GM13977 (cell line): ENCODE data around the gene CAMTA1.

Source experiments
- DNase-seq: peaks from one replicate; pipeline ENCODE4 v3.0.0; 2012; ENCODE audit warnings: low spot score
- CTCF ChIP-seq: IDR thresholded peaks from 2 replicates; pipeline ENCODE4 v1.5.1; 2012; ENCODE audit warnings: mild to moderate bottlenecking, control low read depth; ENCODE audit not compliant: insufficient read depth; ENCODE audit errors: extremely low read depth, missing control alignments
- in situ Hi-C: fragments of 300-500 bp; cut with MboI; formaldehyde crosslinking; loops from one replicate; pipeline ENCODE4 v1.12.0; 2022; ENCODE audit warnings: low sequenced_read_pairs, low pct_unique_long_range_greater_than_20kb, mixed read lengths, inconsistent platforms; ENCODE audit not compliant: unreplicated experiment

Gene CAMTA1

GRCh38 chr1:6935911-6936690, 150.8 kb downstream of the CAMTA1 start:
- no peak for DNase-seq
- TF ChIP-seq CTCF: no peak
- in situ Hi-C loops: no loop called here

DNA sequence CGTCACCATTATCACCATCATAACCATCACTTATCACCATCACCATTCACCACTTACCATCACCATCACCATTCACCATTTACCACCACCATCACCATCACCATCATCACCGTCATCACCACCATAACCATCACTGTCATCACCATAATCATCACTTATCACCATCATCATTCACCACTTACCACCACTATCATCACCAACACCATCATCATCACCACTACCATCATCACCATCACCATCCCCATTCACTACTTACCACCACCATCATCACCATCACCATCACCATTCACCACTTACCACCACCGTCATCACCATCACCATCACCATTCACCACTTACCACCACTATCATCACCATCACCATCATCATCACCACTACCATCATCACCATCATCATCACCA, 151.8 kb downstream of the CAMTA1 start:
- in situ Hi-C loops: no loop called here
- DNase-seq: no peak
- no peak for TF ChIP-seq CTCF

DNA sequence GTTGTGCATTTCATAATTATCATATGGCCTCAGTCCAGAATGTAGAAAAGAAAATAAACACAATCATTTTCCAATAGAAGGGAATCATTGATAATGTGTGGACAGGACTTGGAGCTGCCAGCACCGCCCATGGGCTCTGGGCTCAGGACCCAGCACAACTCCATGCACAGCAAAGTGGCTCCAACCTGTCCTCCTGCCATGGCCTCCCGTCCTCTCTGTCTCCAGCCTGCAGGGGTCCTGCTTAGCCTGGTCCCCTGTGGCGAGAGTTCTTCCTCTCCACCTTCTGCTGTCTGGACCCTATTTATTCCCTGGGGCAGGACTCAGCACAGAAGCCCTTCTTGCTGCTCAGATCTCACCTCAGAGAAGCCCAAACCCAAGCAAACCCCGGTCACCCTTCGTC, 154.1 kb downstream of the CAMTA1 start:
- no peak for DNase-seq
- in situ Hi-C loops: no loop called here
- no peak for TF ChIP-seq CTCF

GRCh38 chr1:6941786-6942185, 156.5 kb downstream of the CAMTA1 start:
- DNase-seq: no peak
- in situ Hi-C loops: no loop called here
- no peak for TF ChIP-seq CTCF

DNA sequence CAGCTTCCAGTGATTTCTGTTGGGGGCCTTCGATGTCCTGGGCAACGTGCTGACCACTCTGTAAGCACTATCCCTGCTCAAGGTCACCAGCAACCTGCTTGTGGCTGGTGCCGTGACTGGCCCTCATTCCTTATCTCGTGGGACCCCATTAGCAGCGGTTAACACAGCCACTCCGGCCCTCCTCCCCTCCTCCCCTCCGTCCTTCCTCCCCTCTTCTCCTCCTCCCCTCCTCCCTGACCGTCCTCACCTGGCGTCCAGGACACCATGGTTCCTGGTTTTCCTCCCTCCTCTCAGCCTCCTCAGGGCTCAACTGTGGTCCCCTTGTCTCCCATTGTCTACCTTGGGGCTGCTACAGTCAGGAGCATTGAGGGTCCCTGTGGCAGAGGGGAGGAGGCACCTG, 157.7 kb downstream of the CAMTA1 start:
- TF ChIP-seq CTCF: no peak
- DNase-seq: no peak
- in situ Hi-C loops: no loop called here

- no peak for TF ChIP-seq CTCF
- in situ Hi-C loops: no loop called here
- no peak for DNase-seq
Measured at GRCh38 chr1:6944434-6944833, 159.2 kb downstream of the CAMTA1 start.

- in situ Hi-C loops: no loop called here
- no peak for TF ChIP-seq CTCF
- DNase-seq: no peak
Measured at GRCh38 chr1:6947952-6948351, 162.7 kb downstream of the CAMTA1 start.
